ENCODE measurements around the gene KRTAP1-1.
"Not testable (repeated sequence)": the region's sequence is repeated elsewhere in the genome, so short reads cannot be mapped to it uniquely, and the experiment has no call there.

KRTAP1-1 gene

GRCh38 chr17:41012326-41013120, 28.7 kb downstream of the KRTAP1-1 start:
- DNase-seq (ENCODE audit: low read depth) = no peak

- DNase-seq (ENCODE audit: low read depth) = no peak
Measured at GRCh38 chr17:41010441-41010840, 30.8 kb downstream of the KRTAP1-1 start.

- DNase-seq (ENCODE audit: low read depth) = no peak
Measured at GRCh38 chr17:41009936-41010335, 31.3 kb downstream of the KRTAP1-1 start.

- no peak for DNase-seq (ENCODE audit: low read depth)
Measured at GRCh38 chr17:41009301-41009760, 31.9 kb downstream of the KRTAP1-1 start.

- no peak for DNase-seq (ENCODE audit: low read depth)
Measured at GRCh38 chr17:41008811-41009210, 32.4 kb downstream of the KRTAP1-1 start, which contains the start of gene KRTAP3-1. TSS of gene KRTAP3-1 (minus strand) at chr17:41009128. CDS start at chr17:41009074, 54 bp downstream.

GRCh38 chr17:41004397-41004796, 36.9 kb downstream of the KRTAP1-1 start:
- DNase-seq (ENCODE audit: low read depth) = no peak

- DNase-seq (ENCODE audit: low read depth) = no peak
Measured at GRCh38 chr17:41003926-41004325, 37.3 kb downstream of the KRTAP1-1 start.

- no peak for DNase-seq (ENCODE audit: low read depth)
Measured at GRCh38 chr17:41002814-41003213, 38.4 kb downstream of the KRTAP1-1 start.

GRCh38 chr17:41001795-41002194, 39.5 kb downstream of the KRTAP1-1 start:
- no peak for DNase-seq (ENCODE audit: low read depth)

GRCh38 chr17:40999563-40999962, 41.7 kb downstream of the KRTAP1-1 start, which contains the start of gene KRTAP3-2:
TSS of gene KRTAP3-2 (minus strand) at chr17:40999906. CDS start at chr17:40999853, 53 bp downstream.
- DNase-seq (ENCODE audit: low read depth) = not testable (repeated sequence)

GRCh38 chr17:40997361-40997760, 43.9 kb downstream of the KRTAP1-1 start:
- no peak for DNase-seq (ENCODE audit: low read depth)

- DNase-seq (ENCODE audit: low read depth) = no peak
Measured at GRCh38 chr17:40996829-40997228, 44.4 kb downstream of the KRTAP1-1 start.

- DNase-seq (ENCODE audit: low read depth) = no peak
Measured at GRCh38 chr17:40995116-40995515, 46.1 kb downstream of the KRTAP1-1 start.

- DNase-seq (ENCODE audit: low read depth) = no peak
Measured at GRCh38 chr17:40993839-40994238, 47.4 kb downstream of the KRTAP1-1 start, which contains the start of gene KRTAP3-3. TSS of gene KRTAP3-3 (minus strand) at chr17:40994164. CDS start at chr17:40994097, 67 bp downstream.

- DNase-seq (ENCODE audit: low read depth) = no peak
Measured at GRCh38 chr17:40993084-40993483, 48.2 kb downstream of the KRTAP1-1 start.

- DNase-seq (ENCODE audit: low read depth) = no peak
Measured at GRCh38 chr17:40992666-40993065, 48.6 kb downstream of the KRTAP1-1 start.

All from stimulated activated CD8-positive, alpha-beta memory T cell treated with anti-CD3 and anti-CD28 coated beads, Interleukin-4, amount 100 ng/mL, for 24 hours (primary cell).